GM18505 (cell line): Measurements from ENCODE around the gene OS9.
"Not testable (repeated sequence)": the region's sequence is repeated elsewhere in the genome, so short reads cannot be mapped to it uniquely, and the experiment has no call there.

Experiments used
- ATAC-seq: cut with Tn5 transposase; IDR thresholded peaks from one replicate; pipeline ENCODE4 v1.9.1; 2021; ENCODE audit not compliant: unreplicated experiment
- POLR2A ChIP-seq: IDR thresholded peaks from 4 replicates; pipeline ENCODE4 v1.6.1; 2011; ENCODE audit warnings: borderline replicate concordance; ENCODE audit not compliant: insufficient read depth, insufficient read length; ENCODE audit errors: extremely low read depth

OS9 gene

GRCh38 chr12:57674691-57675090 is 19.2 kb upstream of the OS9 start:
- ATAC-seq, result no peak
- TF ChIP-seq POLR2A, result no peak

DNA sequence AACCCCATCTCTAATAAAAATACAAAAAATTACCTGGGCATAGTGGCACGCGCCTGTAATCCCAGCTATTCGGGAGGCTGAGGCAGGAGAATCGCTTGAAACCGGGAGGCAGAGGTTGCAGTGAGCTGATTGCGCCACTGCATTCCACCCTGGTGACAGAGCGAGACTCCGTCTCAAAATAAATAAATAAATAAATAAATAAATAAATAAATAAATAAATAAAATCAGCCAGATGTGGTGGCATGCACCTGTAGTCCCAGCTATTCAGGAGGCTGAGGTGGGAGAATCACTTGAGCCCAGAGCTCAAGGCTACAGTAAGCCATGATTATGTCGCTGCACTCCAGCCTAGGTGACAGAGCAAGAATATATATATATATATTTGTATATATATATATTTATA is 16.0 kb upstream of the OS9 start:
- not testable (repeated sequence) for ATAC-seq

DNA sequence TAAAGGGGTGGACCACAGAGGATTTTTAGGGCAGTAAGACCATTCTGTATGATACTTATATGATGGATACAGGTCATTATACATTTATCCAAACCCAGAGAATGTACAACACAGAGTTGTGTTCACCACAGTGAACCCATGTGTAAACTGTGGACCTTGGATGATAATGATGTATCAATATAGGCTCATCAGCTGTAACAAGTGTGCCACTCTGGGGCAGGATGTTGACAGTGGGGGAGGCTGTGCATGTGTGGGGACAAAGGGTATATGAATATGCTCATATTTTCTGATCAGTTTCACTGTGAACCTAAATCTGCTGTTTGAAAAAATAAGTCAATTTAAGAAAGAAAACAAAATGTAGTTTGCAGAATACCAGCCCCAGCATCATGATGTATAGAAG is 14.2 kb upstream of the OS9 start:
- no peak for ATAC-seq
- no peak for TF ChIP-seq POLR2A

- no peak for ATAC-seq
- no peak for TF ChIP-seq POLR2A
Measured at GRCh38 chr12:57687862-57688261, 6.1 kb upstream of the OS9 start.

- no peak for TF ChIP-seq POLR2A
- no peak for ATAC-seq
Measured at GRCh38 chr12:57688931-57689330, 5.0 kb upstream of the OS9 start.

DNA sequence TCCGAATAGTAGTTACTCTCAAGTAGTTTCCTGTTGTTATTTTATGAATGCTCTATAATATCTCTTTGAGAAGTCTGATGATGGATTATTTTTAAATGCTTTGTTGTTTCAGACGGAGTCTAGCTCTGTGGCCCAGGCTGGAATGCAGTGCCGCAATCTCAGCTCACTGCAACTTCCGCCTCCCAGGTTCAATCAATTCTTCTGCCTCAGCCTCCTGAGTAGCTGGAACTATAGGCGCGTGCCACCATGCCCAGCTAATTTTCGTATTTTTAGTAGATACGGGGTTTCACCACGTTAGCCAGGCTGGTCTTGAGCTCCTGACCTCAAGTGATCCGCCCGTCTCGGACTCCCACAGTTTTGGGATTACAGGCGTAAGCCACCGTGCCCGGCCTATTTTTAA is 1.4 kb upstream of the OS9 start:
- no peak for TF ChIP-seq POLR2A
- no peak for ATAC-seq

- no peak for ATAC-seq
- no peak for TF ChIP-seq POLR2A
Measured at GRCh38 chr12:57693317-57693658, 644 bp upstream of the OS9 start.

DNA sequence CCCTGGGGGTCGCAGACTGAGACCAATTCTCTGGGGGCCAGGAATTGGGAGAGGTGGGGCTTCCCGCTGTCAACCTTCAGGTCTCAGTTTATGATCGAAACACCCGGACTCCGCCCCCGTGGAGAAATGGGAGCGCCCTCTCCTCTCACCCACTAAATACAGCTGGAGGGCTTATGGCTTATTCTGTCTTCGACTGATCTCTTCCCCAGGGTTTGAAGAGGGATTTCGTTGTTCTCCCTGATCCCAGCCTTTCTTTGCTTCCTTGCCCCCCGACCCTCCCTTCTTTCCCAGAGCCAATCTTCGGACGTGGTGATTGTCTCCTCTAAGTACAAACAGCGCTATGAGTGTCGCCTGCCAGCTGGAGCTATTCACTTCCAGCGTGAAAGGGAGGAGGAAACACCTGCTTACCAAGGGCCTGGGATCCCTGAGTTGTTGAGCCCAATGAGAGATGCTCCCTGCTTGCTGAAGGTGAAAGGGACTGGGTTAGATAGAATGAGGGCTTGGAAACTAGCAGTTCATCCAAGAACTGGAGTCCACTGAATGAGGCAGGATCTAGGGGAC is 607 bp downstream of the OS9 start:
- ATAC-seq, result no peak

DNA sequence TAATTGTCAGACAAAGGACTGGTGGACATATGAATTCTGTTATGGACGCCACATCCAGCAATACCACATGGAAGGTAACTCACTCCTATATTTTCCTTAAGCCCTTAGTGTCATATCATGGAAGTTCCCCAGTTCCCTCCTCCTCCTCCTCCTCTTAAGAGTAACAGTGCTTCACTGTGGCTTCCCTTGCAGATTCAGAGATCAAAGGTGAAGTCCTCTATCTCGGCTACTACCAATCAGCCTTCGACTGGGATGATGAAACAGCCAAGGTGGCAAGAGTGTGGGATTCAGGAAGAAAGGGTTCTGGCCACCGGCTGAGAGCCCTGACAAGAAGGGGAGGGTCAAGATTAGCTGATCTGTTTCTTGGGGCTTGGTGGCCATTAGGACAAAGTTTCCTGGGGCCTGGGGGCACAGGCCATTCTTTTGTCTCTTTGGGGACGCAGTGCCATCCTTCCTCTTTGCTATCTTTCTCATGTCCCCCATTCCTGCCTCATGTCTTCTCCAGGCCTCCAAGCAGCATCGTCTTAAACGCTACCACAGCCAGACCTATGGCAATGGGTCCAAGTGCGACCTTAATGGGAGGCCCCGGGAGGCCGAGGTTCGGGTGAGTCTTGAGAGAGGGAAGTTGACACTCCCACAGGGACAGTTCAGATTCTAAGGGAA is 2.0 kb downstream of the OS9 start:
- no peak for ATAC-seq
- no peak for TF ChIP-seq POLR2A

More for the DNA sequence above, 607 bp downstream of the OS9 start:
- no peak for TF ChIP-seq POLR2A

DNA sequence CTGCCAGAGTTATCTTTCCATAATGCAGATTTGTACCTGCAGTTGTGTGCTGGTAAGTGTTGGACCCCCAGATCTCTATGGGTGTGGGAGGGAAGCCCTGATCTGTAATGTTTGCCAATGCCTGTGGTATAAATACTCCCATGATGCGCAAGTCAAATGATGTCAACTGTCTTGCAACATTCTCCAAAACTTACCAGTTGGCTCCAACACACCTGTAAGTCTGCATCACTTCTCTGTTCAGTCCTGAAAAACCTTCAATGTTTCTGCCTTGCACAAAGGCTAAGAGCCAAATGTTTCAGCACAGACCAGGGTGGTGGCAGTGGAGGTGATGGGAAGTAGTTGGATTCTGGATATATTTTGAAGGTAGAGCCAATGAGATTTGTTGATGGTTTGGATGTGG is 3.1 kb downstream of the OS9 start:
- no peak for ATAC-seq
- no peak for TF ChIP-seq POLR2A

GRCh38 chr12:57698414-57698813 is 4.5 kb downstream of the OS9 start:
- ATAC-seq, result no peak
- TF ChIP-seq POLR2A, result no peak

- no peak for ATAC-seq
- no peak for TF ChIP-seq POLR2A
Measured at GRCh38 chr12:57700317-57700716, 6.4 kb downstream of the OS9 start.

DNA sequence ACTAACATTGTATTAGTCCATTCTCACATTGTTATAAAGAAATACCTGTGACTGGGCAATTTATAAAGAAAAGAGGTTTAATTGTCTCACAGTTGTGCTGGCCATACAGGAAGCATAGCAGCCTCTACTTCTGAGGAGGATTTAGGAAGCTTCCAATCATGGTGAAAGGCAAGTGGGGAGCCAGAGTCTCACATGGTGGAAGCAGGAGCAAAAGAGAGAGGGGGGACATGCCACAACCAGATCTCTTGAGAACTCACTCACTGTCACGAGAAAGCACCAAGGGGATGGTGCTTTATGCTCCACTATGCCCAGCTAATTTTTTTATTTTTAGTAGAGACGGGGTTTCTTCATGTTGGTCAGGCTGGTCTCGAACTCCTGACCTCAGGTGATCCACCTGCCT is 13.3 kb downstream of the OS9 start:
- no peak for TF ChIP-seq POLR2A
- no peak for ATAC-seq

DNA sequence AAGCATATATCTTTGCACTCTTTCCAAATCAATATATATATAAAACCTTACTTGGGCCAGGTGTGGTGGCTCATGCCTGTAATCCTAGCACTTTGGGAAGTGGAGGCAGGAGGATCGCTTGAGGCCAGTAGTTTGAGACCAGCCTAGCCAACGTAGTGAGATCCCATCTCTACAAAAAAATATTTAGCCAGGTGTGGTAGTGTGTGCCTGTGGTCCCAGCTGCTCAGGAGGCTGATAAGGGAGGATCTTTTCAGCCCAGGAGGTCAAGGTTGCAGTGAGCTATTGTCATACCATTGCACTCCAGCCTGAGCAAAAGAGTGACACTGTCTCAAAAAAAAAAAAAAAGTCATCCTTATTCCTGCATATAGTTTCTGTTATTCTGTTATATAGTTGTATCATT is 14.4 kb downstream of the OS9 start:
- TF ChIP-seq POLR2A, result no peak
- ATAC-seq, result no peak

DNA sequence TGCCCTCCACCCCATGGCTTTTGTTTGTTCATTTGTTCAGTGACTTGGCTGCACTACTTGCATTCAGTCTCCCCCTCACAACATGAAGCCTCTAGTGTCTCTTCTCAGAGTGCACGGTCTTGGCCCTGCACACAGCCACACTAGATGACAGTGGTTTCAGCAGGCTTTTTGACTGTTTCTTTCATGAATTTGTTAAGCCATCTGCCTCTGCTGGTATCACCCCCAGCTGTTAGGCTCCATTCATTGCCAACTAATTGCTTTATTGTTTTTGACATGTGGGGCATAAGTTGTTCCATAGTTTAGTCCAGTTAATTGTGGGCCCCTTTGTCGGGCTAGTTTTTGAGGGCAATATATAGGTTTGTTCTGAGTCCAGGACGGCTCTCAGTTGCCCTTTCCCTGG is 18.8 kb downstream of the OS9 start:
- no peak for TF ChIP-seq POLR2A
- no peak for ATAC-seq
